ENCODE results near the gene MAGIX. TPM values are rescaled to one million over a fixed set of nuclear protein-coding genes. Genes with fewer than 3 reads are reported as not detected.
"Not testable (repeated sequence)": the region's sequence is repeated elsewhere in the genome, so short reads cannot be mapped to it uniquely, and the experiment has no call there.

MAGIX gene
- total RNA-seq, 1 experiment from 2014 or later, result 1.2 TPM

- Mint-ChIP-seq H3K9me3 (no peaks in the 10 kb centered on the region), H3K4me3 (peak within 1 kb of the TSS; percentile 72), H3K4me1 (peaks cover 26% of the 10 kb centered on the region), H3K27me3 (ENCODE audit: low read depth) (peaks cover 48% of the 10 kb centered on the region), H3K36me3 (peaks cover 11% of the 10 kb centered on the region), H3K27ac (no peak within 1 kb of the TSS)
- no peak for TF ChIP-seq EMX1 (CRISPR knock-in tag; IDR thresholded peaks at IDR 0.05)
- TF ChIP-seq NFYB (CRISPR knock-in tag; conservative IDR thresholded peaks at IDR 0.05; ENCODE audit: low read depth), result no peak
- TF ChIP-seq ZNF138 (CRISPR knock-in tag; conservative IDR thresholded peaks at IDR 0.05), result no peak
- TF ChIP-seq MXD4 (CRISPR knock-in tag; IDR thresholded peaks at IDR 0.05; ENCODE audit: borderline replicate concordance), result no peak
- TF ChIP-seq SOX15 (CRISPR knock-in tag; IDR thresholded peaks at IDR 0.05), result no peak
- TF ChIP-seq CBFB (CRISPR knock-in tag; IDR thresholded peaks at IDR 0.05; ENCODE audit: low read depth), result no peak
- no peak for TF ChIP-seq ZNF416 (CRISPR knock-in tag; IDR thresholded peaks at IDR 0.05)
- no peak for TF ChIP-seq GABPB1 (CRISPR knock-in tag; IDR thresholded peaks at IDR 0.05)
- TF ChIP-seq ERG (CRISPR knock-in tag; IDR thresholded peaks at IDR 0.05), result no peak
- TF ChIP-seq ZNF425 (CRISPR knock-in tag; conservative IDR thresholded peaks at IDR 0.05), result no peak
- TF ChIP-seq HMGA2 (CRISPR knock-in tag; IDR thresholded peaks at IDR 0.05), result no peak
- TF ChIP-seq ZNF671 (CRISPR knock-in tag; IDR thresholded peaks at IDR 0.05), result no peak
- TF ChIP-seq TCF7 (CRISPR knock-in tag; IDR thresholded peaks at IDR 0.05; ENCODE audit: low read depth), result no peak
- POLR2A ChIA-PET, result interaction anchor here (1.2 kb wide), 1 partner anchor 29 kb away, joined by 4 read pairs; no protein-coding TSS in a partner anchor
- ATAC-seq, result peak; percentile 30
- CTCF ChIA-PET, result interaction anchor here (0.9 to 1.8 kb wide), 3 partner anchors 13 to 21 kb away, joined by 3 to 6 read pairs (median 3); no protein-coding TSS in a partner anchor
- no peak for DNase-seq (ENCODE audit: low spot score)
Observed at GRCh38 chrX:49171752-49172279, 9.3 kb downstream of the MAGIX start, which contains the start of gene PLP2. Gene PLP2, plus strand, starts transcription at chrX:49171898. Its CDS starts 103 bp downstream, at chrX:49172001.

DNA sequence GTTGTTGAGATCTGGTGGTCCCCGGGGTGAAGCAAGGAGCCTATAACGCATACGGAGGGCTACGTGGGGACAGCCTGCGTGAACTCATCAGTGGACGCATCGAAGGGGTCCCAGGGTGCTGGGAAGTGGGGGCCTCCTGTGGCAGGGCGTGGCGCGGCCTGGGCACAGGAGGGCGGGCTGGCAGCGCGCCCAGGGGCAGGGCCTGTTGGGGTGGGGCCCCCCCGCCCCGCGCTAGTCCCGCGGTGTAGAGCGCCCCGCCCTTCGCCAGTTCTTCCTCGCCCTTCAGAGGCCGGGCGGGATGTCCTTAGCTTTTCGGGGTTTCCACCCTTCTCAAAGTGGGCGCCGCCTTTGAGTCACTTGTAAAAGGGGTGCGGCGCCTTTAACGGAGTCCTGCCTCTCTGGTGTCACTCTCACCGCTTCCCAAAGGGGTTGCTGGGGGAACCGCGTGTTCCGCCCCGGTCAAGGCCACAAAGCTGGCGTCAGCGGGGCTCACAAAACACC lies 9.8 kb downstream of the MAGIX start:
- POLR2A ChIA-PET, result interaction anchor here (0.9 to 1.2 kb wide), 2 partner anchors 17 to 28 kb away, joined by 4 read pairs; no protein-coding TSS in a partner anchor
- H3K9me3 Mint-ChIP-seq, result no peaks in the 10 kb centered on the region

DNA sequence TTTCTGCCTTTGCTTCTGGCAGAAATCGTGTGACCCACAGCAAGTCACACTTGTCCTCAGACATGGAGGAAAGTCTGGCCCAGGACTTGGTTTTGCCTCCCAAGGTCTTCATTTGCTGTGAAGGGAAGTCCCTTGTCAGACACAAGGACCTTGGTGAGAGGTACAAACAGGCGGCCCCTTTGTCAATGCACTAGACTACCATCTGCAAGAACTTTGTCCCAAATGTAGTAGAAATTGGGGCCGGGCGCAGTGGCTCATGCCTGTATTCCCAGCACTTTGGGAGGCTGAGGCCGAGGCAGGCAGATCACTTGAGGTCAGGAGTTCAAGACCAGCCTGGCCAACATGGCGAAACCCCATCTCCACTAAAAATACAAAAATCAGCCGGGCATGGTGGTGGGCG lies 11.0 kb downstream of the MAGIX start:
- H3K4me3 Mint-ChIP-seq; ATAC-seq; POLR2A ChIA-PET; DNase-seq (ENCODE audit: low spot score); H3K27ac Mint-ChIP-seq; CTCF ChIA-PET; H3K9me3 Mint-ChIP-seq: not testable (repeated sequence)
- H3K4me1 Mint-ChIP-seq, result peaks cover 18% of the 10 kb centered on the region
- peaks cover 14% of the 10 kb centered on the region for H3K36me3 Mint-ChIP-seq
- H3K27me3 Mint-ChIP-seq (ENCODE audit: low read depth), result peaks cover 37% of the 10 kb centered on the region

More for the DNA sequence above, 9.8 kb downstream of the MAGIX start:
- Mint-ChIP-seq H3K27ac (no peak overlapping the region), H3K4me3 (peak overlapping the region; percentile 72), H3K4me1 (peaks cover 24% of the 10 kb centered on the region), H3K36me3 (peaks cover 11% of the 10 kb centered on the region), H3K27me3 (ENCODE audit: low read depth) (peaks cover 45% of the 10 kb centered on the region)
- CTCF ChIA-PET, result interaction anchor here (0.6 to 1.8 kb wide), 5 partner anchors 9 to 83 kb away, joined by 3 to 6 read pairs (median 3); no protein-coding TSS in a partner anchor
- DNase-seq (ENCODE audit: low spot score), result no peak
- peak; percentile 38; the same call in 1 of the 2 replicates for ATAC-seq
- no peak for TF ChIP-seq ZNF423 (CRISPR knock-in tag; IDR thresholded peaks at IDR 0.05)
- no peak for TF ChIP-seq ATF3 (CRISPR knock-in tag; conservative IDR thresholded peaks at IDR 0.05)
- TF ChIP-seq SMAD3 (CRISPR knock-in tag; IDR thresholded peaks at IDR 0.05; ENCODE audit: borderline replicate concordance), result no peak
- no peak for TF ChIP-seq FOXK1 (CRISPR knock-in tag; IDR thresholded peaks at IDR 0.05)
- TF ChIP-seq SP1 (CRISPR knock-in tag; conservative IDR thresholded peaks at IDR 0.05), result no peak
- no peak for TF ChIP-seq KAT7 (CRISPR knock-in tag; IDR thresholded peaks at IDR 0.05; ENCODE audit: borderline replicate concordance)
- no peak for TF ChIP-seq ZNF425 (CRISPR knock-in tag; conservative IDR thresholded peaks at IDR 0.05)
- no peak for TF ChIP-seq OVOL2 (CRISPR knock-in tag; IDR thresholded peaks at IDR 0.05; ENCODE audit: borderline replicate concordance)
- no peak for TF ChIP-seq ZBTB21 (CRISPR knock-in tag; IDR thresholded peaks at IDR 0.05; ENCODE audit: borderline replicate concordance)
- TF ChIP-seq, protein P1, sequence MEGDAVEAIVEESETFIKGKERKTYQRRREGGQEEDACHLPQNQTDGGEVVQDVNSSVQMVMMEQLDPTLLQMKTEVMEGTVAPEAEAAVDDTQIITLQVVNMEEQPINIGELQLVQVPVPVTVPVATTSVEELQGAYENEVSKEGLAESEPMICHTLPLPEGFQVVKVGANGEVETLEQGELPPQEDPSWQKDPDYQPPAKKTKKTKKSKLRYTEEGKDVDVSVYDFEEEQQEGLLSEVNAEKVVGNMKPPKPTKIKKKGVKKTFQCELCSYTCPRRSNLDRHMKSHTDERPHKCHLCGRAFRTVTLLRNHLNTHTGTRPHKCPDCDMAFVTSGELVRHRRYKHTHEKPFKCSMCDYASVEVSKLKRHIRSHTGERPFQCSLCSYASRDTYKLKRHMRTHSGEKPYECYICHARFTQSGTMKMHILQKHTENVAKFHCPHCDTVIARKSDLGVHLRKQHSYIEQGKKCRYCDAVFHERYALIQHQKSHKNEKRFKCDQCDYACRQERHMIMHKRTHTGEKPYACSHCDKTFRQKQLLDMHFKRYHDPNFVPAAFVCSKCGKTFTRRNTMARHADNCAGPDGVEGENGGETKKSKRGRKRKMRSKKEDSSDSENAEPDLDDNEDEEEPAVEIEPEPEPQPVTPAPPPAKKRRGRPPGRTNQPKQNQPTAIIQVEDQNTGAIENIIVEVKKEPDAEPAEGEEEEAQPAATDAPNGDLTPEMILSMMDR (IDR thresholded peaks at IDR 0.05), result no peak
- TF ChIP-seq MYBL2 (CRISPR knock-in tag; IDR thresholded peaks at IDR 0.05), result no peak
